Left colon (tissue), 2 donors: ENCODE results near the gene MYRIP. TPM values are rescaled to one million over a fixed set of nuclear protein-coding genes. Genes with fewer than 3 reads are reported as not detected.
A peak's percentile ranks its signal among the peaks of the same experiment; 100 is the strongest.

ENCODE experiments used
- ATAC-seq: fragments of 200-7000 bp; cut with Tn5 transposase; one replicate; pipeline ENCODE4 v1.9.1; 2020; ENCODE audit warnings: mild to moderate bottlenecking, moderate library complexity
- DNase-seq, 2 donors: peaks; one replicate each; pipeline ENCODE4 v3.0.0-alpha.2; 2020
- intact Hi-C, 2 donors: fragments of 100-400 bp; cut with DNase I in 1 of 2; cut with micrococcal nuclease in 1 of 2; formaldehyde crosslinking; loops; one replicate each; pipeline versions ENCODE4 v1.11.2 to v1.14.0; 2022; cut with DNase I, micrococcal nuclease
- total RNA-seq, 2 donors: library from RNA; stranded (reverse); fragmentation: NEBNext Ultra II Directional; extraction: Animal tissue kit (Norgen Biotek cat#: 25700); gene quantifications; one replicate each; pipeline ENCODE4 v1.2.1, GENCODE V29; 2021
- donor health status: DM: no; HTN: no; CAD: no.
- donor health status: DM: yes; HTN: yes; CAD: no.

The MYRIP gene
- total RNA-seq, 2 donors from 2014 or later: 8.9 to 9.1 TPM

DNA sequence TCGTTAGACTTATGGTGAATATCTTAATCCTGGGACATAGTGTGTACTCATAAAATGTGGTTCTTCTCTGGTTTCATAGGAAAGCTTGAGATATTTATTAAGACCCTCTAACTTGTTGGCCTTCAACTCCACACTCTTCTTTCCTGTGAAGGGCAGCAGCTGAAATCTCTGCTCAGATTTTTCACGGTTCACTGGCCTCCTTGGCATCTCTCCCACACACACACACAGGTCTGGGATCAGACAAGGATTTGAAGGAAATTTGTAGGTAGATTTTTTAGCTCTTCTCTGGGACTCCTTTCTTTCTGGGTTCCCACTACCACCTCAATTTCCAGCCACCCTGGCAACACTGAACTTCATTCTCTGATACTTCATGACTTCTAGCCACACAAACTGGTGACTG lies 70.2 kb downstream of the MYRIP start:
- no peak for ATAC-seq
- intact Hi-C loops: no loop called here
- no peak for DNase-seq

DNA sequence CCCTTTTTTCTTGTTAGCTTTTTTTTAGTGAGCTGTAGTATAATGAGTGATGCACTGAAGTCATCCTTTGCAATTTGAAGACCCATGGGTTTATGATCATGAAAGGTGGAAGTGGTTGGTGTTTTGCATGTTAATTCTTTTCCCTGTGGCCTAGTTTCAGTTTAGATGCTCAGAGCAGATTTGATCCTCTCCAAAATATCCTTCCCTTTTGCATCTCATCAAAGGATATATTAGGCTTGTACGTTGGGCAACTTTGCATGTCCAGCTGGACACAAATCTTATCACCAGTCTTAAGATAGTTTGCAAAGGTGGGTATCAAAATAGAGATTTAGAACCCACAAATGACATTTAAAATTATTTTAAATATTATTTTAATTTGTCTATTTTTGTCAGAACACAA lies 72.7 kb downstream of the MYRIP start:
- no peak for DNase-seq
- intact Hi-C loops: no loop called here
- no peak for ATAC-seq

- intact Hi-C loops: no loop called here
- DNase-seq (no peak), ATAC-seq (no peak)
Measured at GRCh38 chr3:39892068-39892467, 82.7 kb downstream of the MYRIP start.

GRCh38 chr3:39896184-39896583 lies 86.8 kb downstream of the MYRIP start:
- intact Hi-C loops: no loop called here
- ATAC-seq (no peak), DNase-seq (no peak)

- no peak for ATAC-seq
- intact Hi-C loops: no loop called here
- no peak for DNase-seq
Measured at GRCh38 chr3:39900462-39901002, 91.1 kb downstream of the MYRIP start.

- ATAC-seq: peak; percentile 59
- no peak for DNase-seq
- intact Hi-C loops: no loop called here
Measured at GRCh38 chr3:39903253-39903652, 93.8 kb downstream of the MYRIP start.

GRCh38 chr3:39905788-39906187 lies 96.4 kb downstream of the MYRIP start:
- intact Hi-C loops: no loop called here
- ATAC-seq (no peak), DNase-seq (no peak)

DNA sequence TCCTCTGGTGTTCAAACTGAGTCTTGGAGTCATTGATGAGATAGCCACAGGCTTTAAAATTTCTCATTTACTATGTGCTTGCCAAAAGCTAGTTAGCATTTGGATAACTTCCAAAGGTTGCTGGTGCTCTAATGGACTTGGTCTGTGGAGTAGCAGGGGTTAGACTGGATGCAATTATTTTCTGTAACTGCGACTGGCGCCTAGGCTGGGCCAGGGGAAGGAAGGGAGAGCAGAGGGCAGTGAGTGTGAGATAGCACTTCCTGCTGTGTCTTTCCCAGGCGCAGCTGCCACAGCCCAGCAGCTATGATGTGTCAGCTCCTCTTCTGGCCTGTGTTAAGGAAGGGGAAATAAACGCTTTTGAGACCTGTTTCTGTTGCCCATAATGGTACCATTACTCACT lies 98.6 kb downstream of the MYRIP start:
- ATAC-seq: peak; percentile 85
- DNase-seq: peak; percentile 33 to 46
- intact Hi-C loops: no loop called here

DNA sequence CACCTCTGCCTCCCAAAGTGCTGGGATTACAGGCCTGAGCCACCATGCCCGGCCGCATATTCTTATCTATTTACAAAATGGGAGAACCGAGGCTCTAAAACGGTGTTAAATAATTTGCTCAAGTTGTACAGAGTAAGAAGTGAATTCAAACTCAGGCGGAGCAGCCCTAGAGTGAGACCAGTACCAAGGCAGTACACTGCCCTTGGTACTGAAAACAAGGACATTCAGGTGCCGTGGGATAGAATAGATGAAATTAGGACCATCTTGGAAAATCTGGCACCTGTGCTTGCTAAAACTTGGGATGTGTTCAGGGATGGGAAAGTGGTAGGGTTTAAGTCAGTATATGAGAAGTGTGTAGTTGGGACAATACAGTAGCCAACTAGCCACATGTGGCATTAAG lies 100.7 kb downstream of the MYRIP start:
- DNase-seq (no peak), ATAC-seq (no peak)
- intact Hi-C loops: no loop called here

- ATAC-seq: peak; percentile 77
- no peak for DNase-seq
- intact Hi-C loops: no loop called here
Measured at GRCh38 chr3:39910826-39911464, 101.5 kb downstream of the MYRIP start.

- peak; percentile 44 for ATAC-seq
- intact Hi-C loops: no loop called here
- peak in 1 of 2 donors; percentile 12 for DNase-seq
Measured at GRCh38 chr3:39911465-39912309, 102.3 kb downstream of the MYRIP start.

- ATAC-seq: no peak
- intact Hi-C loops: no loop called here
Measured at GRCh38 chr3:39915027-39915426, 105.6 kb downstream of the MYRIP start.

DNA sequence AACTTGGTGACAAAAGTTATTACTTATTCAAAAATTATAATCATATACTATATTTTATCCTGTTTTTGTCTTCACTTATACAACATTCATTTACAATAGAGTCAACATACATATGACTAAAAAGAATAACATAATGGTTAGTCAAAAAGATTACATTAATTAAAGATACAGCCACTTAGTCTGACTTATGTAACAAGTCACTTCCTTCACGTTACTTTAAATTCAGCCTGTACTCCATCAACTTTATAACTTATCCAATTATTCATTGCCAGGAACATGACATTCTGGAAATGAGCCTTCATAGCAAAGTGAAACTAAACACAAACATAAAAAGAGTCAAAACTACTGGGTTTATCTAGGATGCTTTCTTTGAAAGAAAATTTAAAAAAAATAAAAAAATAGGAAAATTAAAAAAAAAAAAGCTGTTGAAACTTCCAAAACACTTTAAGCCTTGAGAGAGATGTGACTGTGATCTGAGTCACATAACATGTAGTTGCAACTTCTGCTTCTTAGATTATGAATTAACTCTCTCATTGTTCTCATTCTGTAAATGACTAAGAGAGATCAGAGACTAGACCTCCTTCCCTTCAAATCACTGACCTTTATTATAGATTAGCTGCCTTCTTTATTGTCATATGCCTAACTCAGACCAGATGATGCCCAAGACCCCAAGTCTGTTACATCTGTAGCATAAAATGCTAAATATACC lies 107.8 kb downstream of the MYRIP start:
- DNase-seq (no peak), ATAC-seq (no peak)
- intact Hi-C loops: no loop called here

More at GRCh38 chr3:39915027-39915426, 105.6 kb downstream of the MYRIP start:
- DNase-seq: no peak

DNA sequence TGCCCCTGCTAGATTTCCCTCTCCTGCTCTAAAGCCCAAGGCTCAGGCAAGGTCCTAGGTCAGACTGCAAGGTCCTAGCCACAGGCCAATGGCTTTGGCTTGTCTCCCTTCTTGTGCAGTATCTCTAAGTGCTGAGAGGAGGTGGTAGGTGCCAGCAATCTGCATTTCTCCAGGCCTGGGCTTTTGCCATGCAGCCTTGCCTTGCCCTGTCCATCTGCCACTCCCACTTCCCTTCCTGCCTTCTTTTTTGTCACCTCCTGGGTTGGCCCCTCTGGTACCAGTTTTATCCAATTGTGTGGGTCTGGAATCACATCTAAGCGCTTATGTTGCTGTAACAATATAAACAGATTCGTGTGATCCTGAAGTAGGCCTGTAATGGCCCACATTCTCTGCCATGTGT lies 109.9 kb downstream of the MYRIP start:
- no peak for ATAC-seq
- intact Hi-C loops: no loop called here
- DNase-seq: no peak

DNA sequence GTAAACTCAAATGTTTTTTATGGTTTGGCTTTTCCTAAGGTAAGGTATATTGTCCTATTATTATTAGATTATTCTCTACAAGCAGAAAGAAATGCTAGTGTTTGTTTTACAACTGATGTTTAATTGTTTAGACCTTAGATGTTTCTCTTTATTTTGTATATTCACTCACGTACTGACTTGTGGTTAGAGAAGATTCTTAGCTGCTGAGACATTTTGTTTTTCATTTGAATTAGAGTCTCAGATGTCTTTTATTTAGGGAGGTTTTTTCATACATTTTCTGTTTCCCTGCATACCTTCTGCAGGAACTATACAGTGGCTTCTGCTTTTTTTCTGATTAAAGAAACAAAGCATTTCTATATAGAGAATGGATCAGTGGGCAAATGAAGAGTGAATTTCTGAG lies 110.9 kb downstream of the MYRIP start:
- DNase-seq (no peak), ATAC-seq (no peak)
- intact Hi-C loops: no loop called here

- ATAC-seq (no peak), DNase-seq (no peak)
- intact Hi-C loops: no loop called here
Measured at GRCh38 chr3:39927479-39927878, 118.1 kb downstream of the MYRIP start.

GRCh38 chr3:39933986-39934693 lies 124.7 kb downstream of the MYRIP start:
- no peak for DNase-seq
- ATAC-seq: no peak
- intact Hi-C loops: no loop called here

- intact Hi-C loops: no loop called here
- DNase-seq (no peak), ATAC-seq (no peak)
Measured at GRCh38 chr3:39934696-39935095, 125.3 kb downstream of the MYRIP start.

- ATAC-seq: no peak
- intact Hi-C loops: no loop called here
- DNase-seq: no peak
Measured at GRCh38 chr3:39935261-39935660, 125.9 kb downstream of the MYRIP start.
